HepG2 (cell line): Measurements from ENCODE around the gene TTLL4. TPM values are rescaled to one million over a fixed set of nuclear protein-coding genes. Genes with fewer than 3 reads are reported as not detected.

Source experiments
- AKNA ChIP-seq: sonication (generic); formaldehyde crosslinking; IDR thresholded peaks from 2 replicates; pipeline ENCODE4 v1.4.0; 2020; ENCODE audit warnings: missing genetic modification reagents, borderline replicate concordance
- ARNT2 ChIP-seq: sonication (generic); formaldehyde crosslinking; IDR thresholded peaks from 2 replicates; pipeline ENCODE4 v1.8.0; 2022; ENCODE audit warnings: mild to moderate bottlenecking, low read depth, missing genetic modification reagents, moderate library complexity
- ATF3 ChIP-seq: sonication (generic); formaldehyde crosslinking; IDR thresholded peaks from 2 replicates; pipeline ENCODE4 v1.4.0; 2020; ENCODE audit warnings: missing genetic modification reagents
- CCAR2 ChIP-seq: fragments of 200-400 bp; formaldehyde crosslinking; optimal IDR thresholded peaks from 2 replicates; pipeline ENCODE3; 2018; ENCODE audit warnings: low read depth, mild to moderate bottlenecking, low read length, moderate library complexity
- KAT7 ChIP-seq: IDR thresholded peaks from 2 replicates; pipeline ENCODE4 v1.6.1; 2018; ENCODE audit warnings: borderline replicate concordance, missing compliant biosample characterization
- MTERF4 ChIP-seq: sonication (generic); formaldehyde crosslinking; IDR thresholded peaks from 2 replicates; pipeline ENCODE4 v1.8.0; 2023; ENCODE audit warnings: mild to moderate bottlenecking, missing genetic modification reagents
- NR2F1 ChIP-seq, 2 experiments: fragments of 450-650 bp in 1 of 2; formaldehyde crosslinking in 1 of 2; IDR thresholded peaks; 2 replicates each; pipeline versions ENCODE4 v1.5.0 to v1.6.1; 2016 to 2020; ENCODE audit warnings: mild to moderate bottlenecking in 1 of 2, missing compliant biosample characterization in 1 of 2, missing genetic modification reagents in 1 of 2, moderate library complexity in 1 of 2
- PRDM15 ChIP-seq: sonication (generic); formaldehyde crosslinking; IDR thresholded peaks from 2 replicates; pipeline ENCODE4 v1.4.0; 2020; ENCODE audit warnings: missing genetic modification reagents
- RCOR2 ChIP-seq: IDR thresholded peaks from 2 replicates; pipeline ENCODE4 v1.6.1; 2016; ENCODE audit warnings: missing biosample characterization, missing genetic modification reagents
- SYNCRIP ChIP-seq: fragments of 200-400 bp; formaldehyde crosslinking; IDR thresholded peaks from 2 replicates; pipeline ENCODE4 v1.6.1; 2018; ENCODE audit warnings: mild to moderate bottlenecking, low read depth, low read length; ENCODE audit not compliant: insufficient read depth
- ZBTB4 ChIP-seq: sonication (generic); formaldehyde crosslinking; IDR thresholded peaks from 2 replicates; pipeline ENCODE4 v1.4.0; 2020; ENCODE audit warnings: missing genetic modification reagents, mild to moderate bottlenecking, borderline replicate concordance
- ZNF263 ChIP-seq: sonication (generic); formaldehyde crosslinking; IDR thresholded peaks from 2 replicates; pipeline ENCODE4 v1.4.0; 2020; ENCODE audit warnings: missing genetic modification reagents
- ZNF713 ChIP-seq: sonication (generic); formaldehyde crosslinking; IDR thresholded peaks from 2 replicates; pipeline ENCODE4 v1.4.0; 2020; ENCODE audit warnings: mild to moderate bottlenecking, missing genetic modification reagents
- ZNF776 ChIP-seq: sonication (generic); formaldehyde crosslinking; IDR thresholded peaks from 2 replicates; pipeline ENCODE4 v1.4.0; 2020; ENCODE audit warnings: mild to moderate bottlenecking, missing genetic modification reagents
- polyA plus RNA-seq, 8 experiments: library from polyadenylated mRNA; depleted of rRNA in 3 of 8; stranded (reverse) in 7 of 8; unstranded in 1 of 8; fragments of >200 nt; fragmentation: Illumina TruSeq in 4 of 8; extraction: Trizol in 4 of 8; gene quantifications; 2 replicates each; pipeline versions ENCODE4 v1.2.1 to v1.2.3, GENCODE V29; 2011 to 2016; ENCODE audit warnings: low read depth in 4 of 8, missing spikeins in 1 of 8, mixed read lengths in 1 of 8; ENCODE audit not compliant: insufficient read depth in 1 of 8
- total RNA-seq, 5 experiments: library from RNA; depleted of rRNA; stranded (reverse); fragments of >200 nt; fragmentation: Illumina TruSeq; extraction: Trizol; gene quantifications; 2 replicates each; pipeline ENCODE4 v1.2.3, GENCODE V29; 2016; ENCODE audit warnings: low read depth in 1 of 5

Gene TTLL4
- total and polyA plus RNA-seq, 2 of the 13 experiments (the other 11 are each of a cell fraction or from before 2014, with no cell fraction given): 77.5 to 84.6 TPM

GRCh38 chr2:218671654-218672566 lies 38.7 kb upstream of the TTLL4 start, which contains the start of the genes RNF25 and STK36 (continued):
- no peak for TF ChIP-seq AKNA (CRISPR knock-in tag)
- TF ChIP-seq ZBTB4 (CRISPR knock-in tag): no peak
- TF ChIP-seq PRDM15: no peak
- TF ChIP-seq ZNF776 (CRISPR knock-in tag): peak; percentile 50; the same call in 1 of the 2 replicates
- TF ChIP-seq RCOR2: no peak
- TF ChIP-seq MTERF4 (CRISPR knock-in tag): peak; percentile 75
- no peak for TF ChIP-seq SYNCRIP
- TF ChIP-seq NR2F1 (CRISPR knock-in tag; IDR thresholded peaks at IDR 0.05): 0 out of 4 replicates have a peak, but pooled peaks of 1 of the 2 experiments have one; percentile 21
- TF ChIP-seq CCAR2: peak; percentile 77
- no peak for TF ChIP-seq ATF3
- TF ChIP-seq KAT7: peak; percentile 86
- TF ChIP-seq ARNT2 (CRISPR knock-in tag): 0 out of 2 replicates have a peak, but pooled peaks have one; percentile 28
- no peak for TF ChIP-seq ZNF713 (CRISPR knock-in tag)
- peak; percentile 23; the same call in 1 of the 2 replicates for TF ChIP-seq ZNF263
